ENCODE measurements around the gene AMDHD1.

Gene AMDHD1

GRCh38 chr12:95943330-95943842, at the start of gene AMDHD1:
TSS of gene AMDHD1 (plus strand) at chr12:95943331. CDS start at chr12:95943399, 68 bp downstream.
- DNase-seq = peak; percentile 73

GRCh38 chr12:95896846-95897245, 46.3 kb upstream of the AMDHD1 start:
- no peak for DNase-seq

- no peak for DNase-seq
Observed at GRCh38 chr12:95898081-95898480, 45.0 kb upstream of the AMDHD1 start.

- DNase-seq = no peak
Observed at GRCh38 chr12:95908573-95908972, 34.6 kb upstream of the AMDHD1 start.

DNA sequence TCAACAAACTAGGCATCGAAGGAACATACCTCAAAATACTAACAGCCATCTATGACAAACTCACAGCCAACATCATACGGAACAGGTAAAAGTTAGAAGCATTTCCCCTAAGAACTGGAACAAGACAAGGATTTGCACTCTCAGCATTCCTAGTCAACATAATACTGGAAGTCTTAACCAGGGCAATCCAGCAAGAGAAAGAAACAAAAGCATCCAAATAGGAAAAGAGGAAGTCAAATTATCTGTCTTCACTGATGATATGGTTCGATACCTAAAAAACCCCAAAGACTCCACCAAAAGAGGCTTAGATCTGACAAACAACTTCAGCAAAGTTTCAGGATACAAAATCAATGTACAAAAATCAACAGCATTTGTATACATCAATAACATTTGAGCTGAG, 33.3 kb upstream of the AMDHD1 start:
- no peak for DNase-seq

GRCh38 chr12:95918194-95918993, 24.7 kb upstream of the AMDHD1 start:
- peak; percentile 73 for DNase-seq

DNA sequence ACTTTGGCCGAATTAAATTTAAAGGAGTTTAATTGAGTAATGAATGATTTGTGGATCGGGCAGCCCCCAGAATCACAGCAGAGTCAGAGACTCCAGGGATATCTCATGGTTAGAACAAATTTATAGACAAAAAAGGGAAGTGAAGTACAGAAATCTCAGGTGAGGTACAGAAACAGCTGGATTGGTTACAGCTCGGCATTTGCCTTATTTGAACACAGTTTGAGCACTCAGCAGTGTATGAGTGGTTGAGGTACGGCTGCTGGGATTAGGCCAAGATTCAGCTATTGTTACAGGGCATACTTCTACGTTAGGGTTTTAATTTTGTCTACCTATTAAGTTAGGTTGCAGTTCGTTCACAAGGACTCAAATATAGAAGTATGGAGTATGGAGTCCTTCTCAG, 24.0 kb upstream of the AMDHD1 start:
- peak; percentile 60 for DNase-seq

DNA sequence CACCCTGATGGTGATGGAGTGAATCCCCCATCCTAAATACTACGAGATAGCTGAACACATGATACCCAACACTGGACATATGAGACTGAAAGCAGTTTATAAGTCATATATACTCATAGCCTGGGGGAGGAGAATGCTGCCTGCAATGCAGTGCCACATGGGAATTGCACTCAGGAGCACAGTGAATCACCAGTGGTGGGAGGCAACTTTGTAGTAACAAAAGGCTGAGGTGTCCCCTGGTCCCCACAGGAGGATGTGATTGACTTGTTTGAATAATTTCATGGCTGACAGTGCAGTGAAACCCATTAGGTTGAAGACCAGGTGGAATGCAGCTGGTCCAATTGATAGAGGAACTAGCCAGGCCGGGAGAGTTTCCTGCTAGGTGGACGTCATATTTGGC, 20.9 kb upstream of the AMDHD1 start:
- no peak for DNase-seq

- DNase-seq = no peak
Observed at GRCh38 chr12:95940514-95940913, 2.6 kb upstream of the AMDHD1 start.

GRCh38 chr12:95942101-95942523, 1.0 kb upstream of the AMDHD1 start:
- DNase-seq = no peak

DNA sequence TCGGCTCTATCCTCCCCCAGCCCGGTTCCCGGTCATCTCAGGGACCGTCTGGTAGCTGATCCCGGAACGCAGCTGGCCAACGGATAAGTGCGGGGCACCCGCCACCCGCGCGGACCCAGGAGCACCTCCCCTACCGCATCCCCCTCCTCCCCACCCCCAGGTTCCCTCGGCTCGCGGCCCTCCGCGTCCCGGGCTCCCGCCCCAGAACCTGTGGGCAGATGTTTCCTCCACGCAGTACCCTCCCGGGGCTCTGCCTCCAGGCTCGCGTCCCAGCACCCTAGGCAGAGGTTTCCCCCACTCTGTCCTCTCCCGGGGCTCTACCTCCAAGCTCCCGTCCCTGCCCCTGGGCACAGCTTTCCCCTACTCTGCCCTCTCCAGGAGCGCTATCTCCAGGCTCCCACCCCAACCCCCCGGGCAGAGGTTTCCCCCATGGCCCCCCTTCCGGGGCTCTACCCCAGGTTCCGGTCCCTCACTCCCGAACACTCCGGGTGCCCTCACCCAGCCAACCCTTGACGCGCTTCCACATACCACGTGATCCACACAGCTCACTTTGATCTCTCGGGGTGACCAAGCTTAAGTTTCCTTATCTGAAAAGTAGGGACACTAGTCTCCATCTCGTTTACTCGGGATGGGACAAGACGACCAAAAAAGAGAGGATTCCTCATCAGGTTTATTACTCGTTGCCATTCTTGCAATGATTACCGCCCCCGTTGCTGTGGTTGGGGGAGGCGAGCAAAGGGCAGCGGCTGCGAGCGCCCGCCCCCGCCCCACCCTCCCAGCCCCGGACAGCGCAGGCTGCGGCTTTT, 404 bp upstream of the AMDHD1 start, which contains the start of gene CCDC38:
Gene CCDC38 (minus strand): TSS at position 91 of the 806 bp plus-strand sequence. CDS start 6,105 bp downstream, outside the sequence.
- DNase-seq = peak; percentile 89

- no peak for DNase-seq
Observed at GRCh38 chr12:95944108-95944704, 1.1 kb downstream of the AMDHD1 start.

DNA sequence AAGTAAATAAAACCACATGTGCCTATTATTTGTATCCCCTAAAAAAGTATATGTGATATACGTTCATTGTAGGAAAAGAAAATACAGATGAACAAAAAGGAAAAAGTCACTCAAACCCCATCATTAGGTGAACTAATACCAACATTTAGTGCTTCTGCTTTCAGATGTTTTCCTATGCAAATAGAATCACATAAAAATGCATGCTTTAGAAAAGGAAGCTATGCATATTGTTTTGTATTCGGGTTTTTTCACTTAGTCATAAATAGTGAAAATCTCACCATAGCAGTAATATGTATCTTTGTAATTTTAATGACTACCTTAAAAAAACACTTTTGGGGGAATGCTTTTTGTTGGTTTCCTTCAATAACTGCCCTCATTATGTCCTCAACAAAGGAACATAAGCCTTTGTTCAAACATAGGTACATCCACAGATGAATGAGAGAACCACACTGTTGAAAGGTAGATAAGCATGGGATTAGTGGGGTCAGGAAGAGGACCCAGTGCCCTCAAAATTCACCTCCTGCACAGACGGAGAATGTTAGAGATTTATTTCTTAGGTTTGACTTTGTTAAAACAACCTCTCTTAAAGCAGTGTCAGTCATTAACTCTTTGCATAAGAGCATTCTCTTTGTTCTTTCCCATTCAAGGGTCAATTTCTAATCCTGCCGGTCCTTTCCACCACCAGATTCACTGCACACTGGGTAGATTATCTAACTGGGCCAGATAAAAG, 6.5 kb downstream of the AMDHD1 start:
- DNase-seq = no peak

- DNase-seq = no peak
Observed at GRCh38 chr12:95951515-95951914, 8.4 kb downstream of the AMDHD1 start.

DNA sequence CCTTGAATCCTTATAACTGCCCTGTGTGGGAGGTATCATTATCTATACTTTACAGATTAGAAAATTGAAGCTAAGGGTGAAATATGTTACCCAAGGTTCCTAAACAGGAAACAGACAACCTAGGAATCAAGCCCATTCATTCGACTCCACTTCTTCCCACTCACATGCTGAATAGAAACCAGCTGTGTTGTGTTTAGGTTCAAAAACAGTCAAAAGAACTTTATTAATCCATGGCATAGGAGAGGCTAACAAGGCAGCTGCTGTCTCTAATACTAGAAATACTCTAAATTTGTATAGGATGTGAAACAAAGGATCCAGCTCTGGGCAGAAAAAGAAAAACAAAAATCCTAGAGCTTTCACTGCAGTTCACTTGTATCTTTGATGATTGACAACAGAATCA, 9.9 kb downstream of the AMDHD1 start:
- DNase-seq = no peak

- no peak for DNase-seq
Observed at GRCh38 chr12:95955549-95956159, 12.5 kb downstream of the AMDHD1 start.

- no peak for DNase-seq
Observed at GRCh38 chr12:95956557-95957145, 13.5 kb downstream of the AMDHD1 start.

DNA sequence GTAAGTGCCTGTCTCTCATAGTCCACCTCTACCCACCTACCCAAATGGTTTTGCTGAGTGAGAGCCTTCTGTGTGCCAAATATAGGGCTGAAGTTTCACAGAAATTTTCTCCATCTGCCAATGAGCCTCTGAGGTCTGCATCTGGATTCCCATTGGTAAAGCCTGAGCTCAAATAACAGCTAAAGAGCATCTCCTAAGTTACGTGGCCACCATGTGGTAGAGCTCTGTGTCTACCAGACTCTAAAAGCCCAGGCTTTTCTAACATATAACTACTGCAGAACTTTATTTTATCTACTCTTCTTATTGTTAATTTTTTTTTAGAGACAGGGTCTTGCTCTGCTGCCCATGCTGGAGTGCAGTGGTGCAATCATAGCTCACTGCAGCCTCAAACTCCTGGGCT, 16.0 kb downstream of the AMDHD1 start:
- peak; percentile 30 for DNase-seq

DNA sequence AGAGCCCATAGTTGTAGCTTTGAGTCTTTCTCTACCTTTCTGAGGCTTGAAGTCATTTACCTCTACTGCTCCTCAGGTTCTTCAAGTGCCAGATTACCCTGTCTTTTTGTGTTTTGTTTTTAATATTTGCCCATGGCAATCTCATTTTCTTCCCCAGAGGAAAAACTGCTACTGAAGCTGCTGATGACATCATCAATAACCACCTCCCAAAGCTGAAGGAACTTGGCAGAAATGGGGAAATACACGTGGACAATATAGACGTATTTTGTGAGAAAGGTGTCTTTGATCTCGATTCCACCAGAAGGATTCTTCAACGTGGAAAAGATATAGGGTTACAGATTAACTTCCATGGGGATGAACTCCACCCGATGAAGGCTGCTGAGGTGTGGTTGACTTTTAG, 17.1 kb downstream of the AMDHD1 start:
- DNase-seq = no peak

GRCh38 chr12:95962222-95962621, 19.1 kb downstream of the AMDHD1 start:
- no peak for DNase-seq

DNA sequence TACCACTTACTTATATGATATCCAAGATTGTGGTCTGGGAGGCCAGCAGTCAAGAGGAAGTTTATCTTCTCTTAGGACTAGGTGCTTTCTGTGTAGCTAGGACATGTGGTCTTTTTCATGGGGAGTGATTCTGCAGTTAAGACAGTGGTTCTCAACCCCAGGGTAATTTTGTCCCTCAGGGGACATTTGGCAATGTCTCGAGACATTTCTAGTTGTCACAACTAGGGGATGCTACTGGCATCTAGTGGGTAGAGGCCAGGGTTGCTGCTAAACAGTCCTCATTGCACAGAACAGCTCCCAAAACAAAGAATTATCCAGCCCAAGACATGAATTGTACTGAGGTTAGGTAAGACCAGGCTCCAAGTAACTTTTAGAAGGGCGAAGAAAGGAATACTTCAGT, 20.0 kb downstream of the AMDHD1 start:
- no peak for DNase-seq

All from RPMI8226 (cell line).